ENCODE results near the gene NKPD1.

NKPD1 gene

GRCh38 chr19:45172611-45173208 lies 11.9 kb upstream of the NKPD1 start:
- DNase-seq (ENCODE audit: low read depth) = no peak

- DNase-seq (ENCODE audit: low read depth) = no peak
Observed at GRCh38 chr19:45172173-45172572, 11.4 kb upstream of the NKPD1 start.

GRCh38 chr19:45171211-45171623 lies 10.4 kb upstream of the NKPD1 start:
- peak; percentile 25 for DNase-seq (ENCODE audit: low read depth)

- no peak for DNase-seq (ENCODE audit: low read depth)
Observed at GRCh38 chr19:45170146-45171106, 9.6 kb upstream of the NKPD1 start.

- DNase-seq (ENCODE audit: low read depth) = no peak
Observed at GRCh38 chr19:45169602-45170001, 8.8 kb upstream of the NKPD1 start.

GRCh38 chr19:45168767-45169351 lies 8.1 kb upstream of the NKPD1 start:
- no peak for DNase-seq (ENCODE audit: low read depth)

GRCh38 chr19:45166723-45167252 lies 6.0 kb upstream of the NKPD1 start:
- DNase-seq (ENCODE audit: low read depth) = no peak

- peak; percentile 63 for DNase-seq (ENCODE audit: low read depth)
Observed at GRCh38 chr19:45164577-45165335, 4.0 kb upstream of the NKPD1 start.

GRCh38 chr19:45163751-45164460 lies 3.1 kb upstream of the NKPD1 start:
- DNase-seq (ENCODE audit: low read depth) = no peak

- no peak for DNase-seq (ENCODE audit: low read depth)
Observed at GRCh38 chr19:45163156-45163555, 2.4 kb upstream of the NKPD1 start.

- no peak for DNase-seq (ENCODE audit: low read depth)
Observed at GRCh38 chr19:45162608-45163143, 1.9 kb upstream of the NKPD1 start.

GRCh38 chr19:45161738-45162607 lies 1.2 kb upstream of the NKPD1 start:
- DNase-seq (ENCODE audit: low read depth) = no peak

- DNase-seq (ENCODE audit: low read depth) = no peak
Observed at GRCh38 chr19:45159971-45160324, 834 bp downstream of the NKPD1 start.

GRCh38 chr19:45159210-45159970 lies 1.4 kb downstream of the NKPD1 start:
- no peak for DNase-seq (ENCODE audit: low read depth)

- DNase-seq (ENCODE audit: low read depth) = no peak
Observed at GRCh38 chr19:45158503-45159209, 2.1 kb downstream of the NKPD1 start.

- DNase-seq (ENCODE audit: low read depth) = no peak
Observed at GRCh38 chr19:45156751-45157150, 4.0 kb downstream of the NKPD1 start.

- DNase-seq (ENCODE audit: low read depth) = no peak
Observed at GRCh38 chr19:45156011-45156630, 4.7 kb downstream of the NKPD1 start.

Data from activated T-cell treated with anti-CD3 and anti-CD28 coated beads for 48 hours (primary cell).